UCSD-AML1 (cell line): Measurements from ENCODE around the gene RP9.
A peak's percentile ranks its signal among the peaks of the same experiment; 100 is the strongest.

ENCODE experiments used
- DNase-seq: peaks from one replicate; lab custom pipeline; 2025; ENCODE audit not compliant: unreplicated experiment; lab: John Stamatoyannopoulos, UW

The RP9 gene

GRCh38 chr7:33066771-33067170, 42.4 kb downstream of the RP9 start:
- DNase-seq: no peak

GRCh38 chr7:33065981-33066380, 43.2 kb downstream of the RP9 start:
- no peak for DNase-seq

- peak; percentile 89 for DNase-seq
Observed at GRCh38 chr7:33062782-33063443, 46.3 kb downstream of the RP9 start.

- DNase-seq: peak; percentile 31
Observed at GRCh38 chr7:33062023-33062781, 47.0 kb downstream of the RP9 start, which contains the start of gene NT5C3A. TSS of gene NT5C3A (minus strand) at chr7:33062776. CDS start at chr7:33062705, 71 bp downstream.

- DNase-seq: no peak
Observed at GRCh38 chr7:33061282-33061937, 47.8 kb downstream of the RP9 start.

- no peak for DNase-seq
Observed at GRCh38 chr7:33059635-33060034, 49.6 kb downstream of the RP9 start.

GRCh38 chr7:33055158-33055557, 54.0 kb downstream of the RP9 start:
- DNase-seq: no peak

- DNase-seq: no peak
Observed at GRCh38 chr7:33054261-33054964, 54.8 kb downstream of the RP9 start.

- DNase-seq: no peak
Observed at GRCh38 chr7:33053721-33054120, 55.5 kb downstream of the RP9 start.

GRCh38 chr7:33050535-33051318, 58.5 kb downstream of the RP9 start:
- no peak for DNase-seq

GRCh38 chr7:33048704-33049103, 60.5 kb downstream of the RP9 start:
- no peak for DNase-seq

GRCh38 chr7:33048257-33048656, 60.9 kb downstream of the RP9 start:
- DNase-seq: no peak

- DNase-seq: no peak
Observed at GRCh38 chr7:33044986-33045385, 64.2 kb downstream of the RP9 start.
